A549 (cell line): ENCODE measurements around the gene UBAP1L. TPM values are rescaled to one million over a fixed set of nuclear protein-coding genes. Genes with fewer than 3 reads are reported as not detected.
"Not testable (repeated sequence)": the region's sequence is repeated elsewhere in the genome, so short reads cannot be mapped to it uniquely, and the experiment has no call there.

Experiments used
- ATAC-seq, 2 experiments: fragments of 200-7000 bp in 1 of 2; fragments of >200 bp in 1 of 2; cut with Nextera tagmentation in 1 of 2; cut with Tn5 transposase in 1 of 2; 3 replicates each; pipeline versions ENCODE4 v1.8.0 to v1.9.1; 2018 to 2020; ENCODE audit warnings: mild to moderate bottlenecking in 1 of 2, moderate library complexity in 1 of 2
- CTCF ChIA-PET: fragments of 300-600 bp; sonication (Branson Sonifier 250); formaldehyde crosslinking; extraction: SDS; loops from one replicate; lab custom pipeline; 2021; ENCODE audit warnings: antibody characterized with exemption, inconsistent platforms; lab: Yijun Ruan, JAX
- POLR2A ChIA-PET: fragments of 350-600 bp; formaldehyde crosslinking; extraction: SDS; loops from one replicate; lab custom pipeline; 2021; ENCODE audit warnings: antibody characterized with exemption, inconsistent platforms; lab: Yijun Ruan, JAX
- DNase-seq, 2 experiments: peaks; one replicate each; pipeline versions ENCODE4 v3.0.0 to v3.0.0-alpha.2; 2011 to 2016; ENCODE audit warnings: low read depth in 1 of 2, low spot score in 1 of 2
- FAIRE-seq: peaks from 2 replicates; lab custom pipeline; 2011; peaks lifted over from hg19 to GRCh38; lab: Jason Lieb, UNC
- H3K27ac ChIP-seq, 2 experiments: fragments of >200 bp; sonication (Bioruptor Twin); formaldehyde crosslinking; 3 replicates each; pipeline ENCODE4 v1.5.1; 2016 to 2017
- H3K4me1 ChIP-seq: fragments of >200 bp; sonication (Bioruptor Twin); formaldehyde crosslinking; 3 replicates; pipeline ENCODE4 v1.6.1; 2016
- H3K4me2 ChIP-seq: fragments of >200 bp; sonication (Bioruptor Twin); formaldehyde crosslinking; 3 replicates; pipeline ENCODE4 v1.6.1; 2016
- H3K4me3 ChIP-seq: fragments of >200 bp; sonication (Bioruptor Twin); formaldehyde crosslinking; 3 replicates; pipeline ENCODE4 v1.5.1; 2016
- H3K9me3 ChIP-seq: fragments of >200 bp; sonication (Bioruptor Twin); formaldehyde crosslinking; 3 replicates; pipeline ENCODE4 v1.6.1; 2016
- BHLHE40 ChIP-seq: IDR thresholded peaks from 2 replicates; pipeline ENCODE4 v1.6.1; 2012; ENCODE audit warnings: low read depth, low read length, inconsistent platforms
- CBX8 ChIP-seq: fragments of 200-600 bp; sonication (generic); IDR thresholded peaks from 2 replicates; pipeline ENCODE4 v1.6.1; 2016
- CEBPB ChIP-seq, 2 experiments: fragments of >200 bp in 1 of 2; sonication (Bioruptor Twin) in 1 of 2; formaldehyde crosslinking in 1 of 2; IDR thresholded peaks; 2 replicates each; pipeline ENCODE4 v1.6.1; 2012 to 2016
- EHMT2 ChIP-seq: fragments of 200-600 bp; sonication (generic); IDR thresholded peaks from 2 replicates; pipeline ENCODE4 v1.6.1; 2016; ENCODE audit warnings: antibody characterized with exemption, low read depth, mild to moderate bottlenecking, moderate library complexity
- EP300 ChIP-seq, 2 experiments: fragments of >200 bp; sonication (Bioruptor Twin); formaldehyde crosslinking; IDR thresholded peaks; 2 replicates in 1 of 2; 3 replicates in 1 of 2; pipeline ENCODE4 v1.6.1; 2016 to 2017
- FOSL2 ChIP-seq, 2 experiments: fragments of 450-650 bp in 1 of 2; fragments of >200 bp in 1 of 2; sonication (Bioruptor Twin) in 1 of 2; formaldehyde crosslinking; IDR thresholded peaks; 2 replicates each; pipeline versions ENCODE4 v1.5.0 to v1.6.1; 2016 to 2020; ENCODE audit warnings: mild to moderate bottlenecking in 1 of 2, moderate library complexity in 1 of 2
- FOXS1 ChIP-seq: fragments of 250-450 bp; sonication (Bioruptor Pico); IDR thresholded peaks from 2 replicates; pipeline ENCODE4 v1.5.0; 2020; ENCODE audit warnings: mild to moderate bottlenecking, moderate library complexity
- HDAC2 ChIP-seq: fragments of 200-600 bp; sonication (generic); IDR thresholded peaks from 2 replicates; pipeline ENCODE4 v1.6.1; 2016
- HES2 ChIP-seq: fragments of >200 bp; sonication (Bioruptor Twin); formaldehyde crosslinking; IDR thresholded peaks from 2 replicates; pipeline ENCODE4 v1.6.1; 2016
- HEYL ChIP-seq: fragments of 250-450 bp; sonication (Bioruptor Pico); IDR thresholded peaks from 2 replicates; pipeline ENCODE4 v1.8.0; 2021; ENCODE audit warnings: mild to moderate bottlenecking, moderate library complexity
- HOXB5 ChIP-seq: fragments of 250-450 bp; sonication (Bioruptor Pico); IDR thresholded peaks from 2 replicates; pipeline ENCODE4 v1.5.0; 2020; ENCODE audit warnings: mild to moderate bottlenecking, moderate library complexity
- MAX ChIP-seq: IDR thresholded peaks from 2 replicates; pipeline ENCODE4 v1.6.1; 2012
- MAZ ChIP-seq: fragments of 150-350 bp; IDR thresholded peaks from 2 replicates; pipeline ENCODE4 v1.6.1; 2014; ENCODE audit warnings: antibody characterized with exemption, low read depth, low read length, borderline replicate concordance
- MYC ChIP-seq: IDR thresholded peaks from 2 replicates; pipeline ENCODE4 v1.6.1; 2012; ENCODE audit warnings: mild to moderate bottlenecking, inconsistent platforms, low read length, improper control_type of control experiment, borderline replicate concordance
- POLR2A ChIP-seq: IDR thresholded peaks from 2 replicates; pipeline ENCODE4 v1.6.1; 2012; ENCODE audit warnings: mild to moderate bottlenecking, low read length
- RAD21 ChIP-seq, 2 experiments: fragments of >200 bp in 1 of 2; sonication (Bioruptor Twin) in 1 of 2; formaldehyde crosslinking in 1 of 2; IDR thresholded peaks in 1 of 2; conservative IDR thresholded peaks in 1 of 2; 2 replicates in 1 of 2; 3 replicates in 1 of 2; pipeline ENCODE4 v1.6.1; 2012 to 2018; ENCODE audit warnings: inconsistent platforms in 1 of 2
- RCOR1 ChIP-seq: fragments of 150-350 bp; IDR thresholded peaks from 2 replicates; pipeline ENCODE4 v1.6.1; 2014; ENCODE audit warnings: antibody characterized with exemption, low read length, low read depth
- RNF2 ChIP-seq: fragments of 200-600 bp; sonication (generic); IDR thresholded peaks from 2 replicates; pipeline ENCODE4 v1.6.1; 2016; ENCODE audit warnings: low read depth, mild to moderate bottlenecking, antibody characterized with exemption, moderate library complexity, borderline replicate concordance
- SMC3 ChIP-seq: fragments of >200 bp; sonication (Bioruptor Twin); formaldehyde crosslinking; IDR thresholded peaks from 3 replicates; pipeline ENCODE4 v1.6.1; 2018; ENCODE audit warnings: inconsistent platforms
- ZNF302 ChIP-seq: fragments of 250-450 bp; sonication (Bioruptor Pico); IDR thresholded peaks from 2 replicates; pipeline ENCODE4 v1.9.0; 2021; ENCODE audit warnings: inconsistent platforms, mild to moderate bottlenecking, moderate library complexity
- ZSCAN20 ChIP-seq: fragments of 250-450 bp; sonication (Bioruptor Pico); IDR thresholded peaks from 2 replicates; pipeline ENCODE4 v1.8.0; 2022; ENCODE audit warnings: mild to moderate bottlenecking, moderate library complexity
- WGBS: methylation state at CpG from one replicate; pipeline ENCODE4 v1.1.6; 2017; ENCODE audit errors: missing lambda C conversion rate; 5-methylcytosine and 5-hydroxymethylcytosine counted together
- polyA plus RNA-seq, 4 experiments: library from polyadenylated mRNA; depleted of rRNA in 3 of 4; stranded (reverse); fragments of >200 nt; fragmentation: RNase III in 1 of 4; extraction: RNeasy Plus Mini Kit Qiagen cat#74134 plus additional on column Dnase treatment in 1 of 4; gene quantifications; 2 replicates in 3 of 4; 3 replicates in 1 of 4; pipeline ENCODE4 v1.2.3, GENCODE V29; 2011 to 2017
- TF ChIP-seq, protein P1 (sequence below): fragments of 250-450 bp; sonication (Bioruptor Pico); IDR thresholded peaks from 2 replicates; pipeline ENCODE4 v1.5.0; 2021; ENCODE audit warnings: mild to moderate bottlenecking, moderate library complexity, borderline replicate concordance

Gene UBAP1L
- polyA plus RNA-seq, 2 of the 4 experiments (the other 2 are of a cell fraction): 0.84 to 0.87 TPM

GRCh38 chr15:65154720-65155119, 39.7 kb upstream of the UBAP1L start:
- no peak for FAIRE-seq
- ChIA-PET POLR2A (no interaction called here), CTCF (no interaction called here)
- ATAC-seq: no peak
- no peak for DNase-seq
- WGBS: 93% methylated on average over 6 of the region's 6 CpGs
- no peak overlapping the region for H3K4me3 ChIP-seq
- no peaks in the 10 kb centered on the region for H3K4me1 ChIP-seq
- no peaks in the 10 kb centered on the region for H3K9me3 ChIP-seq
- H3K27ac ChIP-seq: no peak overlapping the region
- no peak overlapping the region for H3K4me2 ChIP-seq
- TF ChIP-seq CEBPB (IDR thresholded peaks at IDR 0.05) (peak in 1 of 2 experiments; percentile 27; a peak in 2 of 4 replicates), HES2 (no peak)

DNA sequence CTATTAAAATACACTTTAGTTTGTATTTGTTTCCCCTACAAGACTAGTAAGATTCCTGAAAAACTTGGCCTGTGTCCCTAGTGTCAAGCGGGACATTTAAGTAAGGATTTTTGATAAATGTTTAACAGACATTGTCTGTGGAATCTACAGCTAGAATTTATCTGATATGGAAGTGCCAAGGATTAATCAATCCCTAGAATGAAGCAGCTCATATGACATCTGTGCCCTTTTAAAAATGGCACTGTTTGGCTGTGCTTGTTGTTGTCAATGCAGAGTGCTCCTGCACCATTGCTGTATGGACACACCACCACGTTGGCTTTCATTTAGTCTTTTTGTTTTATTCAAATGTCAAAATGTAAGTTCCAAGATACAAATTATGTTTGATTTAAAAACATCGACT, 32.9 kb upstream of the UBAP1L start:
- CTCF ChIA-PET: interaction anchor here (1.0 to 3.0 kb wide), 4 partner anchors 9 to 237 kb away, joined by 3 to 8 read pairs (median 4); no protein-coding TSS in a partner anchor
- H3K9me3 ChIP-seq: no peaks in the 10 kb centered on the region
- ATAC-seq (no peak), FAIRE-seq (no peak)
- 90% methylated on average over 3 of the region's 3 CpGs for WGBS
- TF ChIP-seq, protein P1, sequence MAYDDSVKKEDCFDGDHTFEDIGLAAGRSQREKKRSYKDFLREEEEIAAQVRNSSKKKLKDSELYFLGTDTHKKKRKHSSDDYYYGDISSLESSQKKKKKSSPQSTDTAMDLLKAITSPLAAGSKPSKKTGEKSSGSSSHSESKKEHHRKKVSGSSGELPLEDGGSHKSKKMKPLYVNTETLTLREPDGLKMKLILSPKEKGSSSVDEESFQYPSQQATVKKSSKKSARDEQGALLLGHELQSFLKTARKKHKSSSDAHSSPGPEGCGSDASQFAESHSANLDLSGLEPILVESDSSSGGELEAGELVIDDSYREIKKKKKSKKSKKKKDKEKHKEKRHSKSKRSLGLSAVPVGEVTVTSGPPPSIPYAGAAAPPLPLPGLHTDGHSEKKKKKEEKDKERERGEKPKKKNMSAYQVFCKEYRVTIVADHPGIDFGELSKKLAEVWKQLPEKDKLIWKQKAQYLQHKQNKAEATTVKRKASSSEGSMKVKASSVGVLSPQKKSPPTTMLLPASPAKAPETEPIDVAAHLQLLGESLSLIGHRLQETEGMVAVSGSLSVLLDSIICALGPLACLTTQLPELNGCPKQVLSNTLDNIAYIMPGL: no peak
- TF ChIP-seq CBX8 (no peak), SMC3 (no peak), EP300 (IDR thresholded peaks at IDR 0.05) (no peak), RNF2 (no peak), EHMT2 (no peak), ZNF302 (CRISPR knock-in tag) (no peak), ZSCAN20 (no peak), HDAC2 (no peak), MAZ (no peak), HOXB5 (no peak), RAD21 (conservative IDR thresholded peaks at IDR 0.05 in 1 of 2, IDR thresholded peaks at IDR 0.05 in 1 of 2) (no peak), FOSL2 (IDR thresholded peaks at IDR 0.05) (no peak), FOSL2 (CRISPR knock-in tag; IDR thresholded peaks at IDR 0.05) (no peak), RCOR1 (no peak)
- TF ChIP-seq, all 56 proteins: peak for 0
- Histone ChIP-seq H3K4me3 (no peak overlapping the region), H3K4me1 (no peaks in the 10 kb centered on the region), H3K27ac (no peak overlapping the region), H3K4me2 (no peak overlapping the region)
- POLR2A ChIA-PET: interaction anchor here (1.2 kb wide), 1 partner anchor 157 kb away, joined by 4 read pairs; the partner anchor contains the start of gene RNU5B-1
- DNase-seq: no peak

- TF ChIP-seq, protein P1: no peak
- no peak for TF ChIP-seq POLR2A
- TF ChIP-seq HEYL: no peak
- TF ChIP-seq MYC: no peak
- TF ChIP-seq BHLHE40: no peak
- TF ChIP-seq FOXS1 (CRISPR knock-in tag): no peak
- no peak for TF ChIP-seq RNF2
- TF ChIP-seq EHMT2: no peak
- TF ChIP-seq MAX: no peak
- no peak for TF ChIP-seq HES2
- CTCF ChIA-PET: no interaction called here
- DNase-seq (no peak), ATAC-seq (no peak), FAIRE-seq (no peak)
- H3K4me3 ChIP-seq: no peak overlapping the region
- no peaks in the 10 kb centered on the region for H3K9me3 ChIP-seq
- H3K27ac ChIP-seq: no peak overlapping the region
- no peak overlapping the region for H3K4me2 ChIP-seq
- no peaks in the 10 kb centered on the region for H3K4me1 ChIP-seq
- 95% methylated on average over 4 of the region's 4 CpGs for WGBS
- POLR2A ChIA-PET: no interaction called here
Observed at GRCh38 chr15:65146438-65146837, 31.4 kb upstream of the UBAP1L start.

- H3K27ac ChIP-seq, DNase-seq, H3K4me2 ChIP-seq, H3K4me1 ChIP-seq, FAIRE-seq, ATAC-seq, POLR2A ChIA-PET, H3K4me3 ChIP-seq: not testable (repeated sequence)
- CTCF ChIA-PET: interaction anchor here (0.6 to 1.7 kb wide), 5 partner anchors 9 to 378 kb away, joined by 3 to 4 read pairs (median 3); no protein-coding TSS in a partner anchor
- H3K9me3 ChIP-seq: peaks cover 20% of the 10 kb centered on the region
- WGBS: 67% methylated on average over 6 of the region's 6 CpGs
Observed at GRCh38 chr15:65138631-65139030, 23.6 kb upstream of the UBAP1L start.

DNA sequence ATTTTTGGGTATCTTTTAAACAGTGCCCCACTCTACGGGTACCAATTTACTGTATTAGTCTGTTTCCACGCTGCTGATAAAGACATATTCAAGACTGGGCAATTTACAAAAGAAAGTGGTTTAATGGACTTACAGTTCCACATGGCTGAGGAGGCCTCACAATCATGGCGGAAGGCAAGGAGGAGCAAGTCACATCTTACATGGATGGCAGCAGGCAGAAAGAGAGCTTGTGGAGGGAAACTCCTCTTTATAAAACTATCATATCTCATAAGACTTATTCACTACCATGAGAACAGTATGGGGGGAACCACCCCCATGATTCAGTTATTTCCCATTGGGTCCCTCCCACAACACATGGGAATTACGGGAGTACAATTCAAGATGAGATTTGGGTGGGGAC, 22.9 kb upstream of the UBAP1L start:
- H3K27ac ChIP-seq, H3K4me3 ChIP-seq, CTCF ChIA-PET, DNase-seq, H3K4me2 ChIP-seq, FAIRE-seq, ATAC-seq, POLR2A ChIA-PET, H3K4me1 ChIP-seq: not testable (repeated sequence)
- peaks cover 20% of the 10 kb centered on the region for H3K9me3 ChIP-seq
- WGBS: 56% methylated on average over 4 of the region's 4 CpGs
